ENCODE results near the gene VASH1.

- no peak for TF ChIP-seq CTCF (IDR thresholded peaks at IDR 0.05; ENCODE audit: insufficient read depth, low read length, poor library complexity, severe bottlenecking)
- TF ChIP-seq EZH2phosphoT487 (conservative IDR thresholded peaks at IDR 0.05; ENCODE audit: low read length) = no peak
These were observed 45.0 kb upstream of the VASH1 start for GRCh38 chr14:76716285-76716684.

Data from SU-DHL-6 (cell line).